HepG2 (cell line): Measurements from ENCODE around the gene HSPA1A. TPM values are rescaled to one million over a fixed set of nuclear protein-coding genes. Genes with fewer than 3 reads are reported as not detected.

ENCODE experiments used
- ATAC-seq: fragments of 200-7000 bp; cut with Tn5 transposase; 3 replicates; pipeline ENCODE4 v1.9.1; 2020; ENCODE audit warnings: mild to moderate bottlenecking, moderate library complexity
- BruUV-seq: library from RNA; stranded (reverse); fragments of 400-500 nt; replicated peaks from 2 replicates; lab custom pipeline; 2021; lab: Mats Ljungman, UMichigan
- CTCF ChIA-PET: fragments of 300-600 bp; formaldehyde crosslinking; extraction: SDS; loops from one replicate; lab custom pipeline; 2021; ENCODE audit warnings: low total read pairs, inconsistent platforms, low intra/inter-chr PET ratio; lab: Yijun Ruan, JAX
- POLR2A ChIA-PET: fragments of 350-600 bp; sonication (Branson Sonifier 250); formaldehyde crosslinking; loops from one replicate; lab custom pipeline; 2020; ENCODE audit warnings: antibody characterized with exemption, inconsistent platforms; lab: Yijun Ruan, JAX
- DNase-seq: peaks from one replicate; pipeline ENCODE4 v3.0.0-alpha.2; 2015; ENCODE audit warnings: low spot score
- FAIRE-seq: peaks from 3 replicates; lab custom pipeline; 2011; peaks lifted over from hg19 to GRCh38; lab: Jason Lieb, UNC
- H2AFZ ChIP-seq: one replicate; pipeline ENCODE4 v1.6.1; 2011; ENCODE audit warnings: low read length, inconsistent platforms
- H3K27ac ChIP-seq: fragments of 300-600 bp; 3 replicates; pipeline ENCODE4 v1.8.0; 2011; ENCODE audit warnings: mixed run types, mild to moderate bottlenecking, mixed read lengths, low read length, inconsistent platforms; ENCODE audit not compliant: insufficient read depth; ENCODE audit errors: extremely low read length
- H3K27me3 ChIP-seq, 2 experiments: fragments of 200-600 bp in 1 of 2; 2 replicates in 1 of 2; 3 replicates in 1 of 2; pipeline versions ENCODE4 v1.6.0 to v1.8.0; 2011; ENCODE audit warnings: low read length in 2 of 2, mild to moderate bottlenecking in 2 of 2, moderate library complexity in 2 of 2, inconsistent platforms in 1 of 2; ENCODE audit not compliant: insufficient read depth in 2 of 2, control insufficient read depth in 1 of 2
- H3K36me3 ChIP-seq, 2 experiments: fragments of 200-600 bp in 1 of 2; replicated peaks in 1 of 2; 2 replicates in 1 of 2; 3 replicates in 1 of 2; pipeline versions ENCODE4 v1.5.1 to v1.8.0; 2011; ENCODE audit warnings: low read length in 2 of 2, inconsistent platforms in 1 of 2; ENCODE audit not compliant: insufficient read depth in 2 of 2, control insufficient read depth in 1 of 2
- H3K4me1 ChIP-seq: 2 replicates; pipeline ENCODE4 v1.5.1; 2012; ENCODE audit warnings: low read length, inconsistent platforms; ENCODE audit not compliant: insufficient read depth
- H3K4me2 ChIP-seq: 2 replicates; pipeline ENCODE4 v1.6.0; 2011; ENCODE audit warnings: low read depth, low read length, inconsistent platforms
- H3K4me3 ChIP-seq, 3 experiments: fragments of 200-600 bp in 1 of 3; sonication (generic), shearing (Covaris generic) in 1 of 3; replicated peaks in 1 of 3; 2 replicates each; pipeline ENCODE4 v1.5.1; 2011 to 2016; ENCODE audit warnings: low read length in 3 of 3, inconsistent platforms in 2 of 3, low read depth in 2 of 3, mild to moderate bottlenecking in 2 of 3, control low read depth in 1 of 3, mixed read lengths in 1 of 3; ENCODE audit not compliant: insufficient read depth in 1 of 3
- H3K79me2 ChIP-seq: one replicate; pipeline ENCODE4 v1.6.1; 2011; ENCODE audit warnings: low read length, inconsistent platforms; ENCODE audit not compliant: insufficient read depth
- H3K9ac ChIP-seq: 2 replicates; pipeline ENCODE4 v1.6.0; 2011; ENCODE audit warnings: mild to moderate bottlenecking, low read depth, low read length, inconsistent platforms; ENCODE audit not compliant: insufficient read depth
- H3K9me3 ChIP-seq: 2 replicates; pipeline ENCODE4 v1.5.1; 2012; ENCODE audit warnings: mild to moderate bottlenecking, low read length
- H4K20me1 ChIP-seq: 2 replicates; pipeline ENCODE4 v1.6.0; 2011; ENCODE audit warnings: inconsistent platforms, mild to moderate bottlenecking, low read length, moderate library complexity; ENCODE audit not compliant: insufficient read depth
- ATF1 ChIP-seq: IDR thresholded peaks from 2 replicates; pipeline ENCODE4 v1.6.1; 2016; ENCODE audit warnings: mild to moderate bottlenecking, control low read depth
- PCBP1 ChIP-seq: fragments of 200-400 bp; formaldehyde crosslinking; IDR thresholded peaks from 2 replicates; pipeline ENCODE4 v1.6.1; 2017; ENCODE audit warnings: mild to moderate bottlenecking, low read depth, low read length, borderline replicate concordance
- TP53 ChIP-seq: sonication (generic); formaldehyde crosslinking; conservative IDR thresholded peaks from 2 replicates; pipeline ENCODE4 v1.4.0; 2020; ENCODE audit warnings: missing genetic modification reagents
- ZMYM2 ChIP-seq: sonication (generic); formaldehyde crosslinking; IDR thresholded peaks from 2 replicates; pipeline ENCODE4 v1.8.0; 2022; ENCODE audit warnings: mild to moderate bottlenecking, missing genetic modification reagents
- ZNF121 ChIP-seq: sonication (generic); formaldehyde crosslinking; IDR thresholded peaks from 2 replicates; pipeline ENCODE4 v1.5.0; 2020; ENCODE audit warnings: mild to moderate bottlenecking, missing genetic modification reagents
- ZNF256 ChIP-seq: sonication (generic); formaldehyde crosslinking; conservative IDR thresholded peaks from 2 replicates; pipeline ENCODE4 v1.4.0; 2020; ENCODE audit warnings: missing genetic modification reagents
- ZNF333 ChIP-seq: sonication (generic); formaldehyde crosslinking; IDR thresholded peaks from 2 replicates; pipeline ENCODE4 v1.4.0; 2020; ENCODE audit warnings: mild to moderate bottlenecking, missing genetic modification reagents, borderline replicate concordance
- ZNF674 ChIP-seq: sonication (generic); formaldehyde crosslinking; IDR thresholded peaks from 2 replicates; pipeline ENCODE4 v1.5.0; 2020; ENCODE audit warnings: low read depth, mild to moderate bottlenecking, missing genetic modification reagents
- ZNF776 ChIP-seq: sonication (generic); formaldehyde crosslinking; IDR thresholded peaks from 2 replicates; pipeline ENCODE4 v1.4.0; 2020; ENCODE audit warnings: mild to moderate bottlenecking, missing genetic modification reagents
- WGBS: methylation state at CpG from one replicate; pipeline ENCODE4 v1.1.6; 2017; ENCODE audit warnings: low lambda C conversion rate; 5-methylcytosine and 5-hydroxymethylcytosine counted together
- in situ Hi-C: cut with HindIII; loops from 2 replicates; pipeline ENCODE4 v1.10.0; 2017; ENCODE audit warnings: low pct_unique_long_range_greater_than_20kb; ENCODE audit not compliant: extremely low pct_ligation_motif_present
- intact Hi-C: fragments of 100-400 bp; cut with micrococcal nuclease; formaldehyde crosslinking; loops from one replicate; pipeline ENCODE4 v1.10.0; 2022; ENCODE audit not compliant: unreplicated experiment
- polyA plus RNA-seq, 8 experiments: library from polyadenylated mRNA; depleted of rRNA in 3 of 8; stranded (reverse) in 7 of 8; unstranded in 1 of 8; fragments of >200 nt; fragmentation: Illumina TruSeq in 4 of 8; extraction: Trizol in 4 of 8; gene quantifications; 2 replicates each; pipeline versions ENCODE4 v1.2.1 to v1.2.3, GENCODE V29; 2011 to 2016; ENCODE audit warnings: low read depth in 4 of 8, missing spikeins in 1 of 8, mixed read lengths in 1 of 8; ENCODE audit not compliant: insufficient read depth in 1 of 8
- total RNA-seq, 5 experiments: library from RNA; depleted of rRNA; stranded (reverse); fragments of >200 nt; fragmentation: Illumina TruSeq; extraction: Trizol; gene quantifications; 2 replicates each; pipeline ENCODE4 v1.2.3, GENCODE V29; 2016; ENCODE audit warnings: low read depth in 1 of 5

The HSPA1A gene
- total and polyA plus RNA-seq, 2 of the 13 experiments (the other 11 are each of a cell fraction or from before 2014, with no cell fraction given) = 44.5 to 85.0 TPM

DNA sequence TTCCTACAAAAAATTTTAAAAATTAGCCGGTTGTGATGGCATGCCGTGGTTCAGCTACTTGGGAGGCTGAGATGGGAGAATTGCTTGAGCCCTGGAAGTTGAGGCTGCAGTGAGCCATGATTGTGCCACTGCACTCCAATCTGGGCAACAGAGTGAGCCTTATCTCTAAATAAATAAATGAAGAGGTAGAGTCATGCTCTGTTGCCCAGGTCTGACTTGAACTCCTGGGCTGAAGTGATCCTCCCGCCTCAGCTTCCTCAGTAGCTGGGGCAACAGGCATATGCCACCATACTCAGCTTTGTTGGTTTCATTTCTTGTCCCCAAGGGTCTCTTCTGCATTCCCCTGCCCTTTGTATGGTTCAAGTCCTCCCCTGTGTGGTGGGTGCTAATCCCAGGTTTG, 29.2 kb downstream of the HSPA1A start:
- no peak for FAIRE-seq
- Histone ChIP-seq H3K36me3 (no peaks in the 10 kb centered on the region; a peak in 2 of 5 replicates), H4K20me1 (peaks cover 7% of the 10 kb centered on the region; the same call in 1 of the 2 replicates), H3K79me2 (no peaks in the 10 kb centered on the region), H3K27me3 (no peaks in the 10 kb centered on the region), H3K27ac (no peak overlapping the region), H3K9ac (no peak overlapping the region), H3K4me2 (no peak overlapping the region), H2AFZ (no peak overlapping the region), H3K9me3 (no peaks in the 10 kb centered on the region), H3K4me1 (peaks cover 14% of the 10 kb centered on the region), H3K4me3 (no peak overlapping the region)
- intact Hi-C loops = no loop called here
- no peak for TF ChIP-seq PCBP1
- peak; percentile 36; the same call in 1 of the 2 replicates for TF ChIP-seq ZNF121 (CRISPR knock-in tag)
- TF ChIP-seq ZNF333 (CRISPR knock-in tag) = no peak
- TF ChIP-seq ATF1 (CRISPR knock-in tag) = no peak
- no peak for TF ChIP-seq ZNF776 (CRISPR knock-in tag)
- ATAC-seq = peak; percentile 9
- no peak for DNase-seq
- POLR2A ChIA-PET = interaction anchor here (1.2 to 15.7 kb wide), 8 partner anchors 8 to 108 kb away, joined by 3 to 264 read pairs (median 5); partner anchors contain the start of genes EHMT2, HSPA1B and NEU1
- CTCF ChIA-PET = no interaction called here
- BruUV-seq = no TSS peak
- in situ Hi-C loops = no loop called here
- WGBS = 90% methylated on average over 3 of the region's 3 CpGs

DNA sequence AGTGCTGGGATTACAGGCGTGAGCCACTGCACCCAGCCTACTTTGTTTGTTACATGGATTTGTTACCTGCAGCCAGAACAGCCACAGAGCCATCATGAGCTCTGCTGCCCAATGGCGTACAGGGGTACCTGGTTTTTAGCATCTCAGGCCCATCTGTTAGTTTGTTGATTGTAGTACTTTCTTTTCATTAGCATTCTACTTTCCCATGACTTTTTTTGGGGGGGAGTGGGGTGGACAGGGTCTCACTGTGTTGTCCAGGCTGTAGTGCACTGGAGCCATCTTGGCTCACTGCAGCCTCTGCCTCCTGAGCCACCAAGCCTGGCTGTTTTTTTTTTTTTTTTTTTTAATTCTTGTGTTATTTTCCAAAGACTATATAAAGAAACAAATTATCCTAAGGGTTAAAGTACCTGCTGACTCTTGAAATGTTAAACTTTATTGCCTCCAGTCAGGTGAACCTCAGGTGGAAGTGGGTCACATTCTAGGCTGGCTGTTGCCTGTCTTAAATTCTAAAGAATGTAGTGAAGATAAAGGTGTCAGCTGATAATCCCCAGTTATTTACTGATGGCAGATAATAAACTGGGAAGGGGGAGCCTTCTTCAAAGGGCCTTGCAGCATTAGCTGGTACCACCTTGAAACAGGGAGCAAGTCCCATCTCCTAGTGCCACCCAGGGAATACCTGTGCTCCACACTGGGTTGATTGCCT, 32.1 kb downstream of the HSPA1A start:
- ChIA-PET POLR2A (interaction anchor here (0.7 to 5.9 kb wide), 5 partner anchors 9 to 105 kb away, joined by 3 to 93 read pairs (median 8); partner anchors contain the start of gene NEU1), CTCF (no interaction called here)
- TF ChIP-seq ZNF256 (CRISPR knock-in tag) (no peak), ZNF674 (CRISPR knock-in tag) (no peak), TP53 (CRISPR knock-in tag) (no peak), ZMYM2 (CRISPR knock-in tag) (no peak), ZNF121 (CRISPR knock-in tag) (peak; percentile 83; the same call in 1 of the 2 replicates)
- BruUV-seq = no TSS peak
- Histone ChIP-seq H2AFZ (no peak overlapping the region), H3K27ac (no peak overlapping the region), H3K4me3 (no peak overlapping the region), H3K79me2 (no peaks in the 10 kb centered on the region), H4K20me1 (no peaks in the 10 kb centered on the region), H3K4me2 (no peak overlapping the region), H3K36me3 (no peaks in the 10 kb centered on the region), H3K4me1 (peaks cover 34% of the 10 kb centered on the region), H3K9ac (no peak overlapping the region), H3K27me3 (no peaks in the 10 kb centered on the region), H3K9me3 (no peaks in the 10 kb centered on the region)
- whole genome bisulfite sequencing = 64% methylated on average over 2 of the region's 2 CpGs
- intact Hi-C loops = no loop called here
- no peak for FAIRE-seq
- no peak for DNase-seq
- in situ Hi-C loops = no loop called here
- ATAC-seq = no peak
